HG03064 (cell line): ENCODE measurements around the gene RAP1GDS1.

Source experiments
- ATAC-seq: cut with Tn5 transposase; IDR thresholded peaks from one replicate; pipeline ENCODE4 v1.9.1; 2021; ENCODE audit warnings: low read depth; ENCODE audit not compliant: unreplicated experiment

The RAP1GDS1 gene

DNA sequence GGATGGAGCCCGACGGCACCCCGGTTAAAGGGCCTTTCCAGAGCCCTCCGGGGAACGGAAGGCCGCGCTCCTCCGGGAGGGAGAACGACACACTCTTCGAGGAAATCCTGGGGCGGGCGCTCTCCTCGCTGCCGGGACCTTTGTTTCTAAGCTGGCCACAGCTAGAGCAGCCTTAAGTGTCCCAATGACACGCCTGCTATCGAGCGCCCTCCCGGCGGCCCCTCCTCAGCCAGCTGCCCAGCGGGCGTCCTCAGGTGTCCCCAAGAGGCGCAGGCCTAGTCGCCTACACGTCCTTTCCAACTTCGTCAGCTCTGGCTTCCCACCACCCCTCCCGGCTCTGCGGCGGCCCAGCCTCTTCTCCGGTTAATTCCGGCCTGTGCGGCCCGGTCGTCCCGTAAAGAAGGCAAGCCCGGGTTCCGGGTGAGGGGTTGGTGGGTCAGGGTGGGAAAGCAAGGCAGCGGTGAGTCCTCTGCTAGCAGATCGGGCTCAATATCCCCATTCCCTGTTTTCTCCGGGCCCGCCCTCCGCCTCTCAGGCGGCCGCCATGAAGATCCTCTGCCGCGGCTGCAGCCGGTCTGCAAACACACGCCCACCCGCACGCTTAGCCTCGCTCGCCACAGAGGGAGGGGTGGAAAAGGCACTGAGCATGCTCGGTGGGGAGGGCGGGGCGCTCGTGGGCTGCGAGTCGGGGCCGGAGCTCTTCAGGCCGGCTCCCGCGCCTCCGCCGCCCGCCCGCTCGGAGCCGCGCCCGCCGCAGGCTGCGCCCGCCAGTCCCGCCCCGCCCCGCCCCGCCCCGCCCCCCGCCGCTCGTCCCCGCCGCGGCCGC, at the start of gene RAP1GDS1:
Gene RAP1GDS1 (plus strand): TSS at position 806 of the 826 bp plus-strand sequence. CDS start 182 bp downstream, outside the sequence.
- peak; percentile 87 for ATAC-seq

DNA sequence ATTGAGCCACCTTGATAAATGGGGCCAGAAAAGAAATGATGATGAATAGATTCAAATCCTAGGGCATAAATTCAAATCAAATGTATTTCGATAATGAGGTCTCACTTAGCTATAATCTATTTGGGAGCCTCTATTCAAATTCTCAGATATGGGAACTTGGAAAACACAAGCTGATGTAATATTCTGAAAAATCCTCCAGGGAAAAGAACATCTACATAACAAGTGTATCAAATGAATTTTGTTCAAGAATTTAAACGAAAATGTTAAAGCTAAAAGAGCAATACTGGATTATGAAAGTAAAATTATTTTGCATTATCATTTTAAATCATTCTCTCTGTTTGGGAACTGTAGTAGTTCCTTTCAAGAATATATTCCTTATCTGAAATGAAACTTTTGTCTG, 38.9 kb upstream of the RAP1GDS1 start:
- ATAC-seq, result no peak

- ATAC-seq, result no peak
Measured at GRCh38 chr4:98226396-98226795, 34.8 kb upstream of the RAP1GDS1 start.

DNA sequence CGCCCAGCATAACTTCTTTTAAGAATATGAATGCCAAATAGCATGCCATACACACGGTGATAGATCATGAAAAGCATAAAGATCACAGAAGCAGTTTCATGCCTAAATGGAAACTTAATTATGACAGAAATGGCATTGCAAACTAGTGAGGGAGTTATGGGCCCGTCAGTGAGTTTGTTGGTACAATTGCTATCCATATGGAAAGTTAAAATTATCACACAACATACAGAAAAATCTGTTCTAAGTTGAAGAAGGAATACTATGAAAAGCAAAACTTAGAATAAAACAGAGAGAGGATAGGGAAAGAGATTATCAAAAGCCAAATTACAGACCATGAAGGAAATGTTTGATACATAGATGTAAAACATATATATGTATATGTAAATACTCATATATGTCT, 30.2 kb upstream of the RAP1GDS1 start:
- ATAC-seq, result no peak

DNA sequence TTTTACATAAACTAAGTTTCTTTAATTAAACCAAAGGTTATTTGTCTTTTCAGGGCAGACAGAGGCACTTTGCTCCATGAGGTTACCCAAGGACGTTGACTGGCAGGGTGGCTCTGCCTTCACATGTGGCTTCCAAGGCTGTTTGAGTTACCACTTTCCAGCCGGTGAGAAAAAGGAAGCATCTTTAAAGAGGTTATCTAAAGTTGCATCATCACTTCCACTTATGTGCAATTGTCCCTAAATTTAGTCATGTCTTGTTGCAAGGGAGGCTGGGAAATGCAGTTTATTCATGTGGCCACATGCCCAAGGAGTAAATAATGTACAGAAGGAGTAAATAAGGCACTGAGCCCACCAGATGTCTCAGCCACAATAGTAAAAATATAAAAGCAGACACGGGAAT, 29.0 kb upstream of the RAP1GDS1 start:
- no peak for ATAC-seq

DNA sequence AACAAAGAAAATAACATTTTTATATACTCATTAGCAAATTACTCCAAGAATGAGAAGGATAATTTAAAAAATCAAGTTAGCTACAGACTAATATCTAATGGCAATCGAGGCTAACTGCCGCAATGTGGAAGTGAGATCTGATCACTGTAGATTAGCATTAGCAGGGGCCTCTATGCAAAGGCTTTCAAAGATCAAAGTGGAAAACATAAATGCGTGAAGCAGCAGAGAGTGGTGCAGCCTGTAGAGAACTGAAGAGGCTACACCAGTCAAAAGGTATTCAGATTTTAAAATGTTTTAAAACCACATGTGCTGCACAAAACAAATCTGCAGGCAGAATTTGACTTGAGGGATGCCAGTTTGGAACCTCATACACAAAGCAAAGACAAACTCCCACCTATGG, 24.0 kb upstream of the RAP1GDS1 start:
- ATAC-seq, result no peak

GRCh38 chr4:98242063-98242462, 19.1 kb upstream of the RAP1GDS1 start:
- ATAC-seq, result no peak

- no peak for ATAC-seq
Measured at GRCh38 chr4:98242538-98242937, 18.6 kb upstream of the RAP1GDS1 start.

- no peak for ATAC-seq
Measured at GRCh38 chr4:98245226-98245625, 16.0 kb upstream of the RAP1GDS1 start.

GRCh38 chr4:98248934-98249333, 12.2 kb upstream of the RAP1GDS1 start:
- no peak for ATAC-seq

GRCh38 chr4:98249831-98250230, 11.4 kb upstream of the RAP1GDS1 start:
- no peak for ATAC-seq

DNA sequence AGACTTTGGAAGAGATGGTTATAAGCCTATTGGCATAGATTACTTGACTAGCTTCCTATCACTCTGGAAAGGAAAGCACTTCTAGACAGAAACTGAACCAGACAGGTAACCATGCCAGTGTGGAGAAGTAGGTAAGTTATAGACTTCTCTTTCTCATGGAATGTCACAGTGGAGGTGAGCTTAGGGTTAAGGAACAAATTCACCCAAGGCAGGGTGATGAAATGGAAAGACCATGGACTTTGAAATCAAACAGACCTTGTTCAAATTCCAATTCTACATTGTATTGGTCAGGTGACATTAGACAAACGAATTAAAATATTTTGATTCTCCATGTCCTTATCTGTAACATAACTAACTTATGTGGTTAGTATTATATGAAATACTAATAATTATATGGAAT, 7.7 kb upstream of the RAP1GDS1 start:
- ATAC-seq, result no peak

GRCh38 chr4:98260047-98260578, 1.1 kb upstream of the RAP1GDS1 start:
- peak; percentile 10 for ATAC-seq

DNA sequence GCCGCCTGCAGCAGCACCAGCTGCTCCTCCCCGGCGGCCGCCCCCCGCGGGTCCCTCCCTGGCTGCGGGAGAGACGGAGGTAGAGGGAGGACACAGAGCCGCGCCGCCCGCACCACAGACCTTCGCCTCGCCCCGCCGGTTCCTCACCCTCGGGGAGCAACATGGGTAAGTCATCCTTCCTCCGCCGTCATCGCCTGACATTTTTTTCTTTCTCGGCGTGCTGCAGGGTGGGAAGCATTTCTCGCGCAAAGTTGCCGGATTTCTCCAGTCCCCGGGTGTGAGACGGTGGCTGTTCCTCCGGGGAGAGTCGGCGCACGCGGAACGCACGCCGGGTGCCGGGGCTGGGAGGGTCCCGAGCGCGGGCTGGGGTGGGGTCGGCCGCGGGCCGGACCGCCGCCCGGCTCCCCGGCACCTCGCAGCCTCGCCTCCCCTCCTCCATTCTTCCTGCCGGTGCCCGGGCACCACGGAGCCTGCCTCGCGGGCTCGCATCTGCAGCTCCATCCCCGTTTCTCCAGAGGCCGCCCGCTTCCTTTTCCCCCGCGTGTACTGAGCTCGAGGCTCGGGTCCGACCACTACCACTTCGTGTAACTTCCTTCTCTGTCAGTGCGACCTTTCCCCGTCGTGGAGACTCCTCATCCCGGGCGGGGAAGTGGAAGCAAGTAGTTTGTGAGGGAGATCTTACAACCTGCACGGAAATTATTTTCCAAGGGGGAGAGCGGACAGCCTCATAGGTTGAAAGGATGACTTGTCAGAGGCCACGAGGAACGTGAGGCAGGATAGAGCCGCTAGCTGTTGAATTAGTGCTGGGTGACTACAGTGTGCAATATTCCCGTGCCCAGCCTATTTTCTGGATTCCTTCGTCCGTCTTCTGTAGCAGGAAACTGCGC, 464 bp downstream of the RAP1GDS1 start:
- peak; percentile 21 for ATAC-seq

DNA sequence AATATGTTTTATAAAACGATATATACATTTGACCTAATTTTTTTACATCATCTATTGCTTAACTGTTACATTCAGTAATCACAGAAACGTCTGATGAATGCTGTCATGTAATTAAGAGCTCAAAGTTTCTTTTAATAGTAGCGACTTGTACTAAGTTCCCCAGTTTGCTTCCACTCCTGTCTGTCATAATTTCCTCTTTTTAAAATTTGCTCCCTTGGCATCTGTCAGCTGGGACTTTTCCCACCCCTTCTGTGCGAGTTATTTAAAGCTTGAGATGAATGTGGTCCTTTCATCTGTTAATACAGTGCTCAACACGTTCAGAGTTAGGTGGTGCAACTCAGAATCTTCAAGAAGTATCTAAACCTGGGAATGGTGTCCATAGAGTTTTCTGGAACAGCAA, 1.2 kb downstream of the RAP1GDS1 start:
- ATAC-seq, result no peak

GRCh38 chr4:98267498-98267897, 6.3 kb downstream of the RAP1GDS1 start:
- no peak for ATAC-seq

DNA sequence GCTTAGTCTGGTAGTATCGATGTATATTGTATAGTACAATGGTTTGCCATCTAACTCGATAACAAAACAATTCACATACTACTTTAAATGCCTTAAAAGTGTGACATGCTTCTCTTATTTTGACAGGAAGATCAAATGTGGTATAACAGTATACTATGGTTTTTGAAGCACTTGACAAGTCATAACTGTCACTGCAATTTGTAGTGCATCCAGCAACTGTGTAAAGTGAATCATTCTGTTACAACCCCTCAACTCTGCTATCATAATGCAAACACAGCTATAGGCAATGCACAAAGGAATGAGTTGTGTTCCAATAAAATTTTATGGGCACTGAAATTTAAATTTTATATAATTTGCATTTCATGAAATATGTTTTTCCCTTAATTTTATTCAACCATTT, 14.0 kb downstream of the RAP1GDS1 start:
- ATAC-seq, result no peak

DNA sequence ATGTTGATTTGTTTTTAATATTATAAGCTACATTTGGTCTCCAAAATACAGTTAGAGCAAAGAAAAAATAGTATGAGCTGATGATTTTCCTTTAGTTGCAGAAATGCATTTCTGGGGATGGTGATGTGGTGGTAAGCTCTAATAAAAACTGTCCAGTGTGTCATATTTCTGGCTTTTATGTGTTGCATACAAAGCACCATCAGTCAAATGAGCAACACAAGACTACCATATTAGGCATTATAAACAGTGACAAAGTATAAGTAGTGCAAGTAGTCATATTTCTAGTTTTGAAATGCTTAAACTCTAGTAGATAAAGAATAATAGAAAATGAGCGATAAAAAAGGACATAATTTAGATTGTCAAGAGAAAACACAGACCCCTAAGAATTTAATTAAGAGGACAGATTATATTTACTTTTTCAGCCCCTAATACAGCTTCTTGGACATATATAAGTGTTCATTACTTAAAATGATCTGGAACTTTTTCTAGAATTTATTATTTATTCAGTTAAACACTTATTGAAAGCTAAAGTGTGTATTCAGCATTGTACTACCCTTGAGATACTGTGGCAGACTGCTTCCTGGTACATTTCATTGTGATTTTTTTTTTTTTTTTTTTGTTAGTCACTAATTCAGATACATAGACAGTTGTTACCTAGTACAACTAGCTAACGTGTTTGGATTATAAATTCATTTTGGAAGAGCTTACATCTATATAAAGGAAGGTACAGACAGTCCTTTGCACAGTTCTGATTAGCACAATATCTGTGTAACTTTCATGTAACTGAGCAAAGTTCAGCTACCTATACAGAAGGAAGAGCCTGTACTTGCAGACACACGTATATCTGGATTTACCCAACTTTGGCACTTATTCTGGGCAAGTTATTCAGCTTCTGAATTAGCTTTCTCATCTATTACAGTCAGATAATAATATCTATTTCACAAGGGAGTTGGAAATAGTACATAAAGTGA, 22.3 kb downstream of the RAP1GDS1 start:
- ATAC-seq, result no peak

DNA sequence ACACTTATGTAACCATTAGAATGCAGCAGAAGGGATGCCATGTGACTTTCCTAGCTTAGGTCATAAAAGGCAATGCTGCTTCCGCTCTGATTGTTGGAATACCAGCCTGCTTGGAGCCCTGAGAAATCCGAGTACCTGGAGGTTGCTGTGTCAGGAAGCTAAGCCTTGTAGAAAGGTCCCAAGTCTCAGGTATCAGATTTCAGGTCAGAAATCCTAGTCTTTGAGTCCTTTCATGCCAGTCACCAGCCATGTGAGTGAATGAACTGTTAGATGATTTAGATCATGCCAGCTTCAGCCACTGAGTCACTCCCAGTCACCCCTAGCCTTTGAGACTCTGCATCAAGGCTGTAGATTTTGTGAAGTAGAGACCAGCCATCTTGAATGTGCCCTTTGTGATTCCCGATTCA, 23.5 kb downstream of the RAP1GDS1 start:
- ATAC-seq, result no peak

- no peak for ATAC-seq
Measured at GRCh38 chr4:98285676-98286075, 24.5 kb downstream of the RAP1GDS1 start.
